HUES64 (cell line): ENCODE measurements around the gene LY86.

Experiments
- H3K27ac ChIP-seq: 2 replicates; pipeline ENCODE4 v1.7.0; 2013; ENCODE audit warnings: low read depth, low read length, inconsistent platforms
- H3K27me3 ChIP-seq: 2 replicates; pipeline ENCODE4 v1.6.1; 2013; ENCODE audit warnings: mild to moderate bottlenecking, low read length; ENCODE audit not compliant: insufficient read depth
- H3K36me3 ChIP-seq: 2 replicates; pipeline ENCODE4 v1.6.1; 2013; ENCODE audit warnings: mild to moderate bottlenecking, low read length; ENCODE audit not compliant: insufficient read depth
- H3K4me1 ChIP-seq: 2 replicates; pipeline ENCODE4 v1.6.1; 2013; ENCODE audit warnings: mild to moderate bottlenecking, low read length, moderate library complexity; ENCODE audit not compliant: insufficient read depth
- H3K4me3 ChIP-seq: 2 replicates; pipeline ENCODE4 v1.5.1; 2013; ENCODE audit warnings: mild to moderate bottlenecking, low read length, moderate library complexity
- H3K9ac ChIP-seq: 2 replicates; pipeline ENCODE4 v1.6.1; 2013; ENCODE audit warnings: mild to moderate bottlenecking, low read depth, low read length
- H3K9me3 ChIP-seq: 2 replicates; pipeline ENCODE4 v1.6.1; 2013; ENCODE audit warnings: low read depth, low read length; ENCODE audit not compliant: insufficient read depth
- WGBS: fragments of 150-250, 120-280 bp; methylation state at CpG from one replicate; pipeline ENCODE4 v1.1.7; 2013; ENCODE audit warnings: missing lambda C conversion rate; 5-methylcytosine and 5-hydroxymethylcytosine counted together

LY86 gene

DNA sequence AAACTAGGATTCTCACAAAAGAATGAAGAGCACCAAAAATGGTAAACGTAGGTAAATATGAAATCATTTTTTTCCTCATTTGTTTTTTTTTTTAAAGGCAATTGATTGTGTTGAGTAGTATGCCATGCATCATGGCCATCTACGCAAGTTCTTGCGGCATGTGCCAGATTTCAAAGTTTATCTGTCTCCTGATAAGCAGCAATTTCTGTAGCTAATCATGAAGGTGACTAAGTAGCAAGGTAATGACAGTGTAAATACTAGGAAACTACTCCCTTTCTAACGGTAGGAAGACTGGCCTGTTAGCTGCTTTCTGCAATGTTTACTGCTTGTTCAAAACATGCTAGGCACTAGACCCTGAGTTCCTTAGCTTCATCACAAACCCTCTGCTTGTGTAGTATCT, 13.4 kb upstream of the LY86 start:
- H3K9ac ChIP-seq = no peak overlapping the region
- no peaks in the 10 kb centered on the region for H3K36me3 ChIP-seq
- H3K27ac ChIP-seq = no peak overlapping the region
- WGBS = 93% methylated on average over 4 of the region's 4 CpGs
- no peaks in the 10 kb centered on the region for H3K27me3 ChIP-seq
- H3K4me3 ChIP-seq = no peak overlapping the region
- H3K9me3 ChIP-seq = peaks cover 16% of the 10 kb centered on the region
- H3K4me1 ChIP-seq = no peaks in the 10 kb centered on the region

DNA sequence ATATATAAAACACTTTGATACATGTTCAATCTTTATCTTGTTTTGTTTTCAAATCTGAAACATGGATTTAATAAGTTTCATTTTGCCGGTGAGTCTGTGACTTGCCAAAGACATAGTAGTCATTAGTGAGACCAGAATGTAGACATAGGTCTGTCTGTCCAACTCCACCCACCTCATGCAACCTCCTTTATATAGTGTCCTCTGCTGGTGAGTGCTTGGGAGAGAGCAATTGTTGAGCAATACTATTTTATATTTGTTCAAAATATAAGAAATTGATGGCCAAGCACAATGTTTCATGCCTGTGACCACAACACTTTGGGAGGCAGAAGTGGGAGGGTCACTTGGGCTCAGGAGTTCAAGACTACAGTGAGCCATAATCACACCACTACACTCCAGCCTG, 10.8 kb upstream of the LY86 start:
- Histone ChIP-seq H3K27ac (no peak overlapping the region), H3K4me3 (no peak overlapping the region), H3K4me1 (no peaks in the 10 kb centered on the region), H3K27me3 (no peaks in the 10 kb centered on the region), H3K36me3 (no peaks in the 10 kb centered on the region), H3K9me3 (peaks cover 16% of the 10 kb centered on the region), H3K9ac (no peak overlapping the region)
- WGBS = no CpG with 5 or more reads among the region's 1 CpG

DNA sequence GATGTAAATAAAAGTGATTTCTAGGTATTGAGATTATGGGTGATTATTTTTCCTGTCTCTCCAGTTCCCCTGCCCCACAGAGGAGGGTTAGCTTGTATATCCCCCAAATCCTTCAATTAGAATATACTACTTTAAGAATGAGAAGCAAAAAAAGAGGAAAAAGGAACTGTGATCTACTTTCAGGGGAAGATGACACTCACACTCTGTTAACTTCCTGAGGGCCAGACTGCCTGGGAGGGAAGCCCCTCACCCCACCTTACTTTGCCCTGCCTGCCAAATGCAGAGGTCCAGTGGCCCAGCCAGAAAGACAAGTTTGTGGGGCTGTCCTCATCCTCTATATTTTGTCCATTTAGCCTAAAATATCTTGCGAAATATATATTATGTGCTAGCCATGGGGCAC, 9.2 kb upstream of the LY86 start:
- no peaks in the 10 kb centered on the region for H3K4me1 ChIP-seq
- H3K36me3 ChIP-seq = no peaks in the 10 kb centered on the region
- H3K9ac ChIP-seq = no peak overlapping the region
- WGBS = 100% methylated on average over 1 of the region's 1 CpG
- no peaks in the 10 kb centered on the region for H3K27me3 ChIP-seq
- peaks cover 16% of the 10 kb centered on the region for H3K9me3 ChIP-seq
- no peak overlapping the region for H3K27ac ChIP-seq
- no peak overlapping the region for H3K4me3 ChIP-seq

DNA sequence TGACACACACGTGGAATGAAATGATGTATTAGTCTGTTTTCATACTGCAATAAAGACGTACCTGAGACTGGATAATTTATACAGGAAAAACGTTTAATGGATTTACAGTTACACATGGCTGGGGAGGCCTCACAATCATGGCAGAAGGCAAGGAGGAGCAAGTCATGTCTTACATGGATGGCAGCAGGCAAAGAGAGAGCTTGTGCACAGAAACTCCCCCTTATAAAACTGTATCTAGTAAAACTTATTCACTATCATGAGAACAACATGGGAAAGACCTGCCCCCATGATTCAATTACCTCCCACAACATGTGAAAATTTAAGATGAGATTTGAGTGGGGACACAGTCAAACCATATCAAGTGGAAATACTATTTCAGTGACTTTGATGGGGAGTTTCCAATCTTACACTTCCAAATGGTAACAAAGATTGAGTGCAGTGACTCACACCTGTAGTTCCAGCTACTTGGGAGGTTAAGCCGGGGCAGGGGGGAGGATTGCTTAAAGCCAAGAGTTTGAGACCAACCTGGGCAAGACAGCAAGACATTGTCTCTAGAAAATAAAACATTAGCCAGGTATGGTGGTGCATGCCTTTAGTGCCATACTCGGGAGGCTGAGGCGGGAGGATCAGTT, 8.2 kb upstream of the LY86 start:
- H3K4me3 ChIP-seq = no peak overlapping the region
- H3K9ac ChIP-seq = no peak overlapping the region
- peaks cover 14% of the 10 kb centered on the region for H3K9me3 ChIP-seq
- no peaks in the 10 kb centered on the region for H3K27me3 ChIP-seq
- WGBS = 94% methylated on average over 6 of the region's 6 CpGs
- no peak overlapping the region for H3K27ac ChIP-seq
- no peaks in the 10 kb centered on the region for H3K36me3 ChIP-seq
- H3K4me1 ChIP-seq = no peaks in the 10 kb centered on the region

DNA sequence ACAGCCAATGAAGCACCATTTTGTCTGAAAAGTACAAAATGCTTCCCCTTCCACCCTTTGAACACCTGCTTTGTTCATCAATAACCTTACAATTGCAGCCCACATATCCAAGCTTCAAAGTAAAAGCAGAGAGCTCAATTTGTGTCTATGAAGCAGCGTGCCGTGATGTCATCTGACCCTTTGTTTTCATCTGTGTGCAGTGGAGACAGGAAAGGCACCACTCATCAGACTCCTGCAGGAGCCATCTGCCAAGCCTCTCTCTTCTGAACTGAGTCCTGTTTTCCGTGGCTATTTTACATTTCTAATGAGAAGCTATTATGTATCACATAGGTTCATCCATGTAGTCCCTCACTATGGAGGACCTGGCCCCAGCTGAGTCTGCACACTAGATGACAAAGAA, 7.5 kb upstream of the LY86 start:
- H3K9me3 ChIP-seq = peaks cover 9% of the 10 kb centered on the region
- H3K9ac ChIP-seq = no peak overlapping the region
- H3K36me3 ChIP-seq = no peaks in the 10 kb centered on the region
- no peak overlapping the region for H3K27ac ChIP-seq
- H3K27me3 ChIP-seq = no peaks in the 10 kb centered on the region
- 91% methylated on average over 3 of the region's 3 CpGs for WGBS
- H3K4me1 ChIP-seq = no peaks in the 10 kb centered on the region
- no peak overlapping the region for H3K4me3 ChIP-seq

DNA sequence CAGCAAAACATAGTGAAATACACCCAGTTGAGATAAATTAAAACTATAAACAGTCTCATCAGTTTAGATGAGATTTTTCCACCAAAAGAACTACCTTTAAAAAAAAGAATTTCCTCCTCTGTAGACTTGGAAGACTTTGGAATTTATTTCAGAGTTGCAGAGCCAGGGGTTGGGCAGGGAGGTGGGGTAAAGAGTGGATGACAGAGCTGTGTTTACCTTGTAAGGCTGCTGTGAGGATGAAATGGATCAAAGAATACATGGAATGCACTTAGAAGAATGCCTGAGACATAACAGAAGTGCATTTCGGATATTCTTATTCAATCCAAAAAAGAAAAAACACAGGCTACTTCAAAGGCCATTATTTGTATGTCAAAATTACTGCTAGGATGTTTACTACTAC, 6.4 kb upstream of the LY86 start:
- Histone ChIP-seq H3K4me3 (no peak overlapping the region), H3K9me3 (no peaks in the 10 kb centered on the region), H3K27ac (no peak overlapping the region), H3K4me1 (no peaks in the 10 kb centered on the region), H3K36me3 (no peaks in the 10 kb centered on the region), H3K9ac (no peak overlapping the region), H3K27me3 (no peaks in the 10 kb centered on the region)
- no CpG with 5 or more reads among the region's 1 CpG for WGBS

DNA sequence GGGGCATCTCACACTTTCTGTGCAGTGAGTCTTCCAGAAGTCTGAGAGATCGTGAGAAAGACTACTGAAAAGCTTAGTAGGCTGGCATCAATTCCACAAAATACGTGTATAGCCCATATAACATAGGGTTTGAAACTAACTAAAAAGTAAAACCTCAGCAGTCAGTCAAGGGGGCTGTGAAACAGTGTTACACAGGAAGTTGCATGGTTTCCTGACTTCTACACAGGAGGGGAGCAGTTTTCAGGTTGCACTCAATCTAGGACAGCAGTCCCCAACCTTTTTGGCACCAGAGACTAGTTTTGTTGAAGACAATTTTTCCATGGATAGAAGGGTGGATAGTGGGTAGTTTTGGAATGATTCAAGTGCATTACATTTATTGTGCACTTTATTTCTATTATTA, 4.7 kb upstream of the LY86 start:
- Histone ChIP-seq H3K4me1 (no peaks in the 10 kb centered on the region), H3K27me3 (no peaks in the 10 kb centered on the region), H3K9ac (no peak overlapping the region), H3K9me3 (no peaks in the 10 kb centered on the region), H3K27ac (no peak overlapping the region), H3K4me3 (no peak overlapping the region), H3K36me3 (no peaks in the 10 kb centered on the region)
- 100% methylated on average over 2 of the region's 2 CpGs for WGBS

DNA sequence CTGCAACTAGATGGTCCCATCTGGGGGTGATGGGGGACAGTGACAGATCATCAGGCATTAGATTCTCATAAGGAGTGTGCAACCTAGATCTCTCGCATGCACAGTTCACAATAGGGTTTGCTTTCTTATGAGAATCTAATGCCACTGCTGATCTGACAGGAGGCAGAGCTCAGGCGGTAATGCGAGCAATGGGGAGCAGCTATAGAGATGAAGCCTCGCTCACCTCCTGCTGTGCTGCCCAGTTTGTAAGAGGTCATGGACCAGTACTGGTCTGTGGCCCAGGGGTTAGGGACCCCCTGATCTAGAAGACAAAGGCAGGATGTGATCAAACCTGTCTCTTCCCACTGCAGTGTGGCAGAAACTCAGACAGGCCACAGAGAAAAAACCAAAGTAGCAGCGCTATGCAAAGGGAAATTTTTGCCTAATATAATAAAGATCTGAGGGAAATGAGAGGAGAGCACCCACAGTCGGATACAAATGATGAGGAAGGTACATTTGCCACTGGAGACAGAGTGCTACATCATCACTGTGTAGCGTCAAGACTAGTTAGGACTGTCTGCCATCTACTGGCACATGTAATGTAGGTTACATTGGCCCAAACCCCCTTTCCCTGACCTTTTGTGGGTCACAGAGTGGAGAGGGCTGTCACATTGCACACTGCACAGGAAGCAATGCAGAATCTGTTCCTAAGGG, 4.1 kb upstream of the LY86 start:
- H3K9ac ChIP-seq = no peak overlapping the region
- no peaks in the 10 kb centered on the region for H3K4me1 ChIP-seq
- H3K9me3 ChIP-seq = no peaks in the 10 kb centered on the region
- no peaks in the 10 kb centered on the region for H3K36me3 ChIP-seq
- WGBS = 94% methylated on average over 7 of the region's 7 CpGs
- H3K27me3 ChIP-seq = no peaks in the 10 kb centered on the region
- no peak overlapping the region for H3K4me3 ChIP-seq
- no peak overlapping the region for H3K27ac ChIP-seq

DNA sequence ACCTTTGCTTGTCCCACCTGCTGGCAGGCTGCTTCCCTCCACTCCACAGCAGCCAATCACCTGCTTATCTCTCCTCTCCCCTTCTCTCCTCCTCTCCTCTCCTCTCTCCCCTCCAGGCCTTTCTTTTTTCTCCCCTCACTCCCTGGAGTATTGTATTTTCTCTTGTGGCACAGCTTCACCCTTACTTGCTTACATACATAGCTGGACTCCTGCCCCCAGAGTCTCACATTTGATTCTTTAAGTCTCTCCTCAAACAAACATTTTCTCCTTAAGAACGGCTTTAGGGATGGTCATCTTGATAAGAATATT, 3.6 kb upstream of the LY86 start:
- no peak overlapping the region for H3K9ac ChIP-seq
- H3K9me3 ChIP-seq = no peaks in the 10 kb centered on the region
- no peak overlapping the region for H3K27ac ChIP-seq
- no peaks in the 10 kb centered on the region for H3K36me3 ChIP-seq
- H3K27me3 ChIP-seq = no peaks in the 10 kb centered on the region
- H3K4me1 ChIP-seq = no peaks in the 10 kb centered on the region
- WGBS = 90% methylated on average over 1 of the region's 1 CpG
- H3K4me3 ChIP-seq = no peak overlapping the region

DNA sequence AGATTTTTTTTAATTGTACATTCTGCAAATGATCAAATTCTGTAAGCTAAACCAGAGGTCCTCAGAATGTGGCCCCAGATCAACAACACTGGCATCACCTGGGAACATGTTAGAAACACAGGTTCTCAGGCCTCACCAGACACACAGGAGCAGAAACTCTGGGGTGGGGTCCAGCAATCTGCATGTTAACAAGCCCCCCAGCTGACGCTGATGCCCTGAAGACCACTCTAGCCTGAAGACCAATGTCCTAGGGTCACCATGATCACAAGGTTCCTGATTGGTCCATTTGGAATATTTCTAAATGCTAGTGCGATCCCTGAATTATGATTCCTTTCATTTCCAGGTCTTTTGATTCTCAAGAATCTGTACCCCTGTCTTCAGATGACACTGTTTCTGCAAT, 2.4 kb upstream of the LY86 start:
- WGBS = 70% methylated on average over 2 of the region's 2 CpGs
- Histone ChIP-seq H3K9me3 (no peaks in the 10 kb centered on the region), H3K9ac (no peak overlapping the region), H3K4me1 (no peaks in the 10 kb centered on the region), H3K36me3 (no peaks in the 10 kb centered on the region), H3K4me3 (no peak overlapping the region), H3K27ac (no peak overlapping the region), H3K27me3 (no peaks in the 10 kb centered on the region)

DNA sequence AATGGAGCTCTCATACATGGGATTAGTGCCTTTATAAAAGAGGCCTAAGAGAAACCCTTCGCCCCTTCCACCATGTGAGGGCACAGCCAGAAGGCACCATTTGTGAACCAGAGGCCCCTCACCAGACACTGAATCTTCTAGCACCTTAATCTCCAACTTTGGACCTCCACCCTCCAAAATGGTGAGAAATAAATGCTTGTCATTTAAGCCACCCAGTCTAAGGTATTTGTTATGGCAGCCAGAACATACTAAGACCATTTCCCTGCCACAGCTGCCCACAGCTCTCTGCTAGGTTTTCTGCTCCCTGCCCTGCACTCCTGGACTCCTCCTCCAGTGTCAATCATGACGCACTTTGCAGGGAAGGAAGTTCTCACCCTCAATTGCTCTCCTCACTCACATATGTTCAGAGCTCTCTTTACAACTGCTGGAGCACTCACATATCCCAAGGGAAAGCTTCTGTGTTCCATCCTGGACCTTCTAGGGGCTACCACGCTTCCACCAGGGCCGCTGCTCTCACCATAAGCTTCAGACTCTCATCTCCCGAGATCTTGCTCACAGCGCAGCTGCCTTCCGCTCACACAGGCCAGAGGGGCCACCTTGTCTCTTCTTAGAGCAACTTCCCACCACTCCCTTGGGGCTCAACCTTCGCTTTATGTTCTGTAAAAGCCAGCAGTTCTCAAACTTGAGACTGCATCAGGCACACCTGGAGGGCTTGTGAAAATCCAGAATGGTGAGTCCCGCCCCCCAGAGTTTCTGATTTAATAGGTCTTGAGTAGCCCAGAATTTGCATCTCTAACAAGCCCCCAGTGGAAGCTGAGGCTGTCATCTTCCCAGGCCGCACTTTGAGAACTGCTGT, 1.6 kb upstream of the LY86 start:
- Histone ChIP-seq H3K27me3 (no peaks in the 10 kb centered on the region), H3K4me3 (no peak overlapping the region), H3K9ac (no peak overlapping the region), H3K36me3 (no peaks in the 10 kb centered on the region), H3K9me3 (no peaks in the 10 kb centered on the region), H3K4me1 (no peaks in the 10 kb centered on the region), H3K27ac (no peak overlapping the region)
- WGBS = 90% methylated on average over 10 of the region's 10 CpGs
